Kidney (tissue), 14 donors: ENCODE results near the gene CREB3L4. TPM values are rescaled to one million over a fixed set of nuclear protein-coding genes. Genes with fewer than 3 reads are reported as not detected.

ENCODE experiments used
- DNase-seq, 5 donors: peaks; one replicate each; pipeline ENCODE4 v3.0.0-alpha.2; 2013 to 2020
- FAIRE-seq: peaks from 2 replicates; lab custom pipeline; 2012; peaks lifted over from hg19 to GRCh38; lab: Jason Lieb, UNC
- H3K27ac ChIP-seq, 2 donors: one replicate each; pipeline ENCODE4 v1.7.0; 2013; ENCODE audit warnings: low read depth in 2 of 2, low read length in 2 of 2, inconsistent platforms in 1 of 2
- H3K27me3 ChIP-seq: one replicate; pipeline ENCODE4 v1.7.1; 2013; ENCODE audit warnings: low read length, inconsistent platforms; ENCODE audit not compliant: control insufficient read depth, insufficient read depth
- H3K36me3 ChIP-seq, 3 donors: one replicate each; pipeline versions ENCODE4 v1.7.0 to v1.7.1; 2013; ENCODE audit warnings: low read length in 3 of 3, control low read depth in 1 of 3, inconsistent platforms in 1 of 3; ENCODE audit not compliant: insufficient read depth in 3 of 3, control insufficient read depth in 2 of 3
- H3K4me1 ChIP-seq, 3 donors: one replicate each; pipeline versions ENCODE4 v1.7.0 to v1.7.1; 2013; ENCODE audit warnings: low read length in 3 of 3, inconsistent platforms in 1 of 3, low read depth in 1 of 3; ENCODE audit not compliant: control insufficient read depth in 2 of 3, insufficient read depth in 2 of 3
- H3K4me3 ChIP-seq, 3 donors: one replicate each; pipeline versions ENCODE4 v1.7.0 to v1.8.1; 2013; ENCODE audit warnings: low read length in 3 of 3, control low read depth in 1 of 3, inconsistent platforms in 1 of 3
- H3K9ac ChIP-seq, 3 donors: one replicate each; pipeline versions ENCODE4 v1.7.0 to v1.7.1; 2013; ENCODE audit warnings: low read length in 3 of 3, control low read depth in 1 of 3, inconsistent platforms in 1 of 3
- H3K9me3 ChIP-seq, 3 donors: one replicate each; pipeline versions ENCODE4 v1.7.0 to v1.7.1; 2013; ENCODE audit warnings: low read length in 3 of 3, control low read depth in 1 of 3, inconsistent platforms in 1 of 3; ENCODE audit not compliant: control insufficient read depth in 2 of 3, insufficient read depth in 1 of 3
- CTCF ChIP-seq: IDR thresholded peaks from 3 replicates; pipeline ENCODE4 v1.5.1; 2012; ENCODE audit warnings: mild to moderate bottlenecking, moderate library complexity, borderline replicate concordance; ENCODE audit not compliant: insufficient read depth; ENCODE audit errors: extremely low read depth
- intact Hi-C: fragments of 100-400 bp; cut with DNase I; formaldehyde crosslinking; loops from one replicate; pipeline ENCODE4 v1.11.1; 2022
- polyA plus RNA-seq: library from polyadenylated mRNA; stranded (reverse); fragments of 350-450 nt; fragmentation: Illumina TruSeq; extraction: RNeasy Lipid Tissue Mini Kit (QIAGEN cat#74804); gene quantifications from one replicate; pipeline ENCODE4 v1.2.3, GENCODE V29; 2014; ENCODE audit warnings: low read depth, low replicate concordance; ENCODE audit not compliant: insufficient read depth
- total RNA-seq: library from RNA; stranded (reverse); fragmentation: NEBNext Ultra II Directional; extraction: Animal tissue kit (Norgen Biotek cat#: 25700); gene quantifications from one replicate; pipeline ENCODE4 v1.2.1, GENCODE V29; 2021
- donor health status: control.
- donor health status: control.
- donor health status: control.
- donor health status: control.
- donor health status: control.
- donor health status: DM: yes; HTN: yes; CAD: no.
- donor health status: Normal renal cell carcinoma (clear cell type).

Gene CREB3L4
- total and polyA plus RNA-seq, 2 donors from 2014 or later: 9.3 to 10.9 TPM

DNA sequence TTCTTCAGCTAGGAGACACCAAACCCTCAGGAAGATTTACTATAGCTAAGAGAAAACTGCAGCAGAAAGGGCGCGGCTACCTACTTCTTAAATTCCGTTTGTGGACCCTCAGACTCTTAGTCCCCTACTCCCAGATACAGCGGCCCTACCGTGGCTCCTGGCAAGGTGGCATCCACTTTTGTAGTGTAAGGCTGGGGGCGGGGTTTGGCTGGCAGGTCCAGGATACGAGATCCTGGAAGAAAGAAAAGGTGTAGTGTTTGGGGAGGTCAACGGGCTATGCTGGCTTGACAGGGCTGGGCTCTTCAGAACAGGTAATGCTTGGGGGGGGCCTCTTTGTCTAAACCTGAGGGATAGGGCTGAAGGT, 280 bp downstream of the CREB3L4 start:
- no peak for TF ChIP-seq CTCF
- Histone ChIP-seq H3K9me3 (no peaks in the 10 kb centered on the region), H3K4me1 (peaks cover 0 to 8% (median 7%) of the 10 kb centered on the region in 3 donors), H3K27me3 (no peaks in the 10 kb centered on the region), H3K4me3 (peak overlapping the region; percentile 72 to 93 (median 85)), H3K9ac (peak overlapping the region; percentile 63 to 87 (median 76)), H3K27ac (peak overlapping the region; percentile 91 to 92), H3K36me3 (no peaks in the 10 kb centered on the region)
- intact Hi-C loops: no loop called here
- DNase-seq (peak in 2 of 5 donors; percentile 50 to 83), FAIRE-seq (no peak)

DNA sequence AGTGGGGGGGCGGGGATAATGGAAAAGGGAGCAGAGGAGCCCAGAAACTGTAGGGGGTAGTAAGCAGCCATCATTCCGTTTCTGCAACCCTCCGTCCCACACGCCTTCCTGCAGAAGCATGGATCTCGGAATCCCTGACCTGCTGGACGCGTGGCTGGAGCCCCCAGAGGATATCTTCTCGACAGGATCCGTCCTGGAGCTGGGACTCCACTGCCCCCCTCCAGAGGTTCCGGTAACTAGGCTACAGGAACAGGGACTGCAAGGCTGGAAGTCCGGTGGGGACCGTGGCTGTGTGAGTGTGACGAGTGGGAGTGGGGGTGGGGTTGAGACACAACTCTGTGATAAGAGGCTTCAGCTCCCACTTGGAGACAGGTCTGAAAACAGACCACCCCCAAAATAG, 706 bp downstream of the CREB3L4 start:
- Histone ChIP-seq H3K4me3 (peak overlapping the region; percentile 72 to 93 (median 85)), H3K27me3 (no peaks in the 10 kb centered on the region), H3K9ac (peak overlapping the region in 2 of 3 donors; percentile 27 to 63), H3K9me3 (no peaks in the 10 kb centered on the region), H3K36me3 (peaks cover 0 to under 1% (median 0%) of the 10 kb centered on the region in 3 donors), H3K4me1 (peaks cover 0 to 8% (median 7%) of the 10 kb centered on the region in 3 donors), H3K27ac (no peak overlapping the region)
- DNase-seq (peak in 4 of 5 donors; percentile 50 to 77 (median 64)), FAIRE-seq (no peak)
- intact Hi-C loops: no loop called here
- TF ChIP-seq CTCF: no peak

DNA sequence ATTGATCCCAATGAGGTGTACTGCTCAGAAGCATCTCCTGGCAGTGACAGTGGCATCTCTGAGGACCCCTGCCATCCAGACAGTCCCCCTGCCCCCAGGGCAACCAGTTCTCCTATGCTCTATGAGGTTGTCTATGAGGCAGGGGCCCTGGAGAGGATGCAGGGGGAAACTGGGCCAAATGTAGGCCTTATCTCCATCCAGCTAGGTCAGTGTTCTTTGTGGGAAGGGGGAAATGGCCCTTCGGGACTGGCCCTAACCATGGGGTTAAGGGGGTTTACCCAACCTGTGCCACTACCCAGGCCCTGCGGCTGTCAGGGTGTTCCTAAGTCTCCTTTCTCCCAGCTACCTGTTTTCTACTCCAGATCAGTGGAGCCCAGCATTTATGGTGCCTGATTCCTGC, 1.3 kb downstream of the CREB3L4 start:
- Histone ChIP-seq H3K27ac (no peak overlapping the region), H3K9me3 (no peaks in the 10 kb centered on the region), H3K27me3 (no peaks in the 10 kb centered on the region), H3K36me3 (peaks cover 0 to 3% (median 0%) of the 10 kb centered on the region in 3 donors), H3K9ac (peak overlapping the region in 1 of 3 donors; percentile 63), H3K4me1 (peaks cover 0 to 8% (median 7%) of the 10 kb centered on the region in 3 donors), H3K4me3 (peak overlapping the region in 2 of 3 donors; percentile 85 to 93)
- TF ChIP-seq CTCF: no peak
- DNase-seq (no peak), FAIRE-seq (no peak)
- intact Hi-C loops: no loop called here

- H3K4me3 ChIP-seq: no peak overlapping the region
- FAIRE-seq (no peak), DNase-seq (no peak)
- H3K27ac ChIP-seq: no peak overlapping the region
- no peak overlapping the region for H3K9ac ChIP-seq
- no peak for TF ChIP-seq CTCF
- intact Hi-C loops: no loop called here
- peaks cover 0 to 8% (median 4%) of the 10 kb centered on the region in 3 donors for H3K36me3 ChIP-seq
- H3K4me1 ChIP-seq: peaks cover 0 to 7% (median 5%) of the 10 kb centered on the region in 3 donors
- no peaks in the 10 kb centered on the region for H3K27me3 ChIP-seq
- H3K9me3 ChIP-seq: no peaks in the 10 kb centered on the region
These were observed 2.6 kb downstream of the CREB3L4 start for GRCh38 chr1:153970346-153970745.
